ENCODE results near the gene TMEM156.
"Not testable (repeated sequence)": the region's sequence is repeated elsewhere in the genome, so short reads cannot be mapped to it uniquely, and the experiment has no call there.

TMEM156 gene

GRCh38 chr4:38957261-38957815 lies 74.9 kb downstream of the TMEM156 start:
- DNase-seq (ENCODE audit: low spot score) = no peak

GRCh38 chr4:38955957-38956356 lies 76.3 kb downstream of the TMEM156 start:
- DNase-seq (ENCODE audit: low spot score) = no peak

GRCh38 chr4:38954727-38955126 lies 77.5 kb downstream of the TMEM156 start:
- DNase-seq (ENCODE audit: low spot score) = no peak

GRCh38 chr4:38952017-38952416 lies 80.2 kb downstream of the TMEM156 start:
- DNase-seq (ENCODE audit: low spot score) = no peak

- DNase-seq (ENCODE audit: low spot score) = no peak
Observed at GRCh38 chr4:38951598-38951997, 80.6 kb downstream of the TMEM156 start.

GRCh38 chr4:38950734-38951133 lies 81.5 kb downstream of the TMEM156 start:
- no peak for DNase-seq (ENCODE audit: low spot score)

GRCh38 chr4:38950159-38950558 lies 82.0 kb downstream of the TMEM156 start:
- peak; percentile 40 for DNase-seq (ENCODE audit: low spot score)

GRCh38 chr4:38949411-38950051 lies 82.7 kb downstream of the TMEM156 start:
- peak; percentile 84 for DNase-seq (ENCODE audit: low spot score)

GRCh38 chr4:38948551-38948950 lies 83.7 kb downstream of the TMEM156 start:
- peak; percentile 97 for DNase-seq (ENCODE audit: low spot score)

- DNase-seq (ENCODE audit: low spot score) = peak; percentile 15
Observed at GRCh38 chr4:38946919-38947318, 85.3 kb downstream of the TMEM156 start.

- DNase-seq (ENCODE audit: low spot score) = no peak
Observed at GRCh38 chr4:38944440-38944839, 87.8 kb downstream of the TMEM156 start.

- no peak for DNase-seq (ENCODE audit: low spot score)
Observed at GRCh38 chr4:38943343-38943742, 88.9 kb downstream of the TMEM156 start.

GRCh38 chr4:38941906-38942305 lies 90.3 kb downstream of the TMEM156 start:
- DNase-seq (ENCODE audit: low spot score) = not testable (repeated sequence)

- no peak for DNase-seq (ENCODE audit: low spot score)
Observed at GRCh38 chr4:38940476-38940875, 91.7 kb downstream of the TMEM156 start.

- no peak for DNase-seq (ENCODE audit: low spot score)
Observed at GRCh38 chr4:38939165-38939564, 93.0 kb downstream of the TMEM156 start.

- DNase-seq (ENCODE audit: low spot score) = no peak
Observed at GRCh38 chr4:38935391-38936073, 96.7 kb downstream of the TMEM156 start.

- DNase-seq (ENCODE audit: low spot score) = no peak
Observed at GRCh38 chr4:38931125-38931524, 101.1 kb downstream of the TMEM156 start.

GRCh38 chr4:38930707-38931106 lies 101.5 kb downstream of the TMEM156 start:
- peak; percentile 12 for DNase-seq (ENCODE audit: low spot score)

- DNase-seq (ENCODE audit: low spot score) = peak; percentile 46
Observed at GRCh38 chr4:38930204-38930603, 102.0 kb downstream of the TMEM156 start.

GRCh38 chr4:38928974-38929373 lies 103.2 kb downstream of the TMEM156 start:
- DNase-seq (ENCODE audit: low spot score) = no peak

- DNase-seq (ENCODE audit: low spot score) = no peak
Observed at GRCh38 chr4:38928568-38928967, 103.6 kb downstream of the TMEM156 start.

- no peak for DNase-seq (ENCODE audit: low spot score)
Observed at GRCh38 chr4:38926896-38927295, 105.3 kb downstream of the TMEM156 start.
